Prostate gland (tissue), 2 donors: Measurements from ENCODE around the gene TBX10.

Experiments
- POLR2AphosphoS5 ChIP-seq: sonication (generic); formaldehyde crosslinking; IDR thresholded peaks from one replicate; pipeline ENCODE4 v1.6.1; 2017; ENCODE audit warnings: antibody characterized with exemption
- TF ChIP-seq, protein P1 (sequence below), 4 experiments: fragments of 200-600 bp in 2 of 4; fragments of 450-650 bp in 2 of 4; sonication (generic) in 2 of 4; IDR thresholded peaks; 1 replicate in 3 of 4; 2 replicates in 1 of 4; pipeline ENCODE4 v1.5.1; 2016 to 2019; ENCODE audit warnings: antibody characterized with exemption in 4 of 4, mild to moderate bottlenecking in 2 of 4, moderate library complexity in 2 of 4

- TF ChIP-seq POLR2AphosphoS5, result peak; percentile 88
- TF ChIP-seq, protein P1, sequence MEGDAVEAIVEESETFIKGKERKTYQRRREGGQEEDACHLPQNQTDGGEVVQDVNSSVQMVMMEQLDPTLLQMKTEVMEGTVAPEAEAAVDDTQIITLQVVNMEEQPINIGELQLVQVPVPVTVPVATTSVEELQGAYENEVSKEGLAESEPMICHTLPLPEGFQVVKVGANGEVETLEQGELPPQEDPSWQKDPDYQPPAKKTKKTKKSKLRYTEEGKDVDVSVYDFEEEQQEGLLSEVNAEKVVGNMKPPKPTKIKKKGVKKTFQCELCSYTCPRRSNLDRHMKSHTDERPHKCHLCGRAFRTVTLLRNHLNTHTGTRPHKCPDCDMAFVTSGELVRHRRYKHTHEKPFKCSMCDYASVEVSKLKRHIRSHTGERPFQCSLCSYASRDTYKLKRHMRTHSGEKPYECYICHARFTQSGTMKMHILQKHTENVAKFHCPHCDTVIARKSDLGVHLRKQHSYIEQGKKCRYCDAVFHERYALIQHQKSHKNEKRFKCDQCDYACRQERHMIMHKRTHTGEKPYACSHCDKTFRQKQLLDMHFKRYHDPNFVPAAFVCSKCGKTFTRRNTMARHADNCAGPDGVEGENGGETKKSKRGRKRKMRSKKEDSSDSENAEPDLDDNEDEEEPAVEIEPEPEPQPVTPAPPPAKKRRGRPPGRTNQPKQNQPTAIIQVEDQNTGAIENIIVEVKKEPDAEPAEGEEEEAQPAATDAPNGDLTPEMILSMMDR (IDR thresholded peaks at IDR 0.05), result peak; percentile 49 to 91 (median 76)
Measured at GRCh38 chr11:67630228-67630942, 9.2 kb downstream of the TBX10 start.
